Prostate gland (tissue), 2 donors: Measurements from ENCODE around the gene NBPF14.
"Not testable (repeated sequence)": the region's sequence is repeated elsewhere in the genome, so short reads cannot be mapped to it uniquely, and the experiment has no call there.

Source experiments
- CTCF ChIP-seq, 4 experiments: fragments of 200-600 bp in 2 of 4; fragments of 450-650 bp in 2 of 4; sonication (generic) in 2 of 4; IDR thresholded peaks; 1 replicate in 3 of 4; 2 replicates in 1 of 4; pipeline ENCODE4 v1.5.1; 2016 to 2019; ENCODE audit warnings: antibody characterized with exemption in 4 of 4, mild to moderate bottlenecking in 2 of 4, moderate library complexity in 2 of 4
- POLR2AphosphoS5 ChIP-seq: sonication (generic); formaldehyde crosslinking; IDR thresholded peaks from one replicate; pipeline ENCODE4 v1.6.1; 2017; ENCODE audit warnings: antibody characterized with exemption

DNA sequence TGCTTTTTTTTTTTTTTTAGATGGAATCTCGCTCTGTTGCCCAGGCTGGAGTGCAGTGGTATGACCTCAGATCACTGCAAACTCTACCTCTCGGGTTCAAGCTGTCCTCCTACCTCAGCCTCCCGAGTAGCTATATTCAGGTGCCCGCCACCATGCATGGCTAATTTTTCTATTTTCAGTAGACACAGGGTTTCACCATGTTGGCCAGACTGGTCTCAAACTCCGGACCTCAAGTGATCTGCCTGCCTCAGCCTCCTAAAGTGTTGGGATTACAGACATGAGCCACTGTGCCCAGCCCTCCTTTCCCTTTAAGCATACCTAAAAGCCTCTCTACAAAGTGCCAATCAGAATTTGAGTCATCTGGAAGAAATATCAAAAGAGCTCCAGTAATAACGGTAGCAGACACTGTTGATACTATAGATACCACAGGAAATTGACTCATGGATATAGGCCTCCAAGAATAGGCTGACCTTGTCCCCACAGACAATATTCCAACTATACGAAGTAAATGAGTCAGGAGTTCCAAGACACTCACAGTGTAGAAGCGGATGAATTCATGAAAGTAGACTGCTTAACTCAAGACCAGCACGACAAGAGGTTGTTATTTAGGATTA lies 83.1 kb downstream of the NBPF14 start:
- TF ChIP-seq CTCF (IDR thresholded peaks at IDR 0.05); POLR2AphosphoS5: not testable (repeated sequence)
